GM18870 (cell line): ENCODE data around the gene IL23R.

Source experiments
- ATAC-seq: cut with Tn5 transposase; IDR thresholded peaks from one replicate; pipeline ENCODE4 v1.9.1; 2021; ENCODE audit warnings: moderate library complexity; ENCODE audit not compliant: unreplicated experiment

IL23R gene

DNA sequence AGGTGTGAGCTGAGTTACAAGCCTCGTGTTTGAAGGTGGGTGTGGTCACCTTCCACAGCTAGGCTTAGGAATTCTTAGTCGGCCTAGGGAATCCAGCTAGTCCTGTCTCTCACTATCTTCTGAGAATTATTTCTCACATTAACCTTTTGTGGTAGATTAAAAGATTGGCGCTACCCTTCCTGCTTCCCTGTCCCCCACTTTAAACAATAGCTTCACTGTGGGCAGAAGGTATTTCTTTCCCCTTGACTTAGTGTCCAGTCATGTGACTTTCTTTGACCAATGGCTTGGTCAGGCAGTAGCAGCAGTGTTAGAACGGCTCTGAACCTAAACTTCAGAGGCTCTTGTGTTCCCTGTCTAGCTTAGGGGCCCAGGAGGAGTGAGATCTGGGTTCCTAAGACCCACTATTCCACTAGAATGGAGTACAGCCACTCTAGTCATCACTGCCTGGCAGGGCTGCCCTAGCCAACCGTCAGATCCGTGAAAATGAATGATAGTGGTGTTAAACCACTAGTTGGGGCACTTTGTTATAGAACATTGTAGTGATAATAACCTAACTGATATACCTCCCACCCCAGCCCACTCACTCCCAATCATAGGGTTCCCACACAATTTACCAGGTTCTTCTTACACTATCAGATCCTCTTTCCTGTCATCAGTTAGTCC, 17.6 kb upstream of the IL23R start:
- peak; percentile 19 for ATAC-seq

DNA sequence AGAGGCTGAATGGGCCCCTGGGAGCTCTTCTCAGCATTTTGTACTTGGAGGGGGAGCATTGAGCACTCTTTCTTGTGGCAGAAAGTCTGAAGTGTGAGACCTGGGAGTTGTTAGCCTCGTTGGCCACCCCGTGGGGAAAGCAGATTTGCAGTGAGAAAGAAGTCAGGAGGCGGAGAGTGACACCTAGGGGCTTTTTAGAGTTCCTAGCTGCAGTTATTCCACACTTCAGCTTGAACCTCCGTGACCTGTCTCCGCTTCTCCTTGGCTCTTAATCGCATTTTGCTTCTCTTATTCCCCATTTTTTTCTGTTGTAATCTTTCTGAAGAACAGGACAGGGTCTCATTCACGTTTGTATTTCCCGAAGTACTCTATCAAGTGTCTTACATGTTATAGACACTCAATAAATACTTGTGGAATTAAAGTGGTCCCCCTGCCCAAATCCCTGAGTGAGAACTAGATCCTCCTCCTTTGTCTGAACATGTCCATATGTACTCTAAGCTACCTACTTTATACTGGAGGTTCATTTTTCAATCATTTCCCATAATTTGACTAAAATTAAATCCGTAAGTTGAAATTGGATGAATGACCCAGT, 17.0 kb upstream of the IL23R start:
- peak; percentile 85 for ATAC-seq

DNA sequence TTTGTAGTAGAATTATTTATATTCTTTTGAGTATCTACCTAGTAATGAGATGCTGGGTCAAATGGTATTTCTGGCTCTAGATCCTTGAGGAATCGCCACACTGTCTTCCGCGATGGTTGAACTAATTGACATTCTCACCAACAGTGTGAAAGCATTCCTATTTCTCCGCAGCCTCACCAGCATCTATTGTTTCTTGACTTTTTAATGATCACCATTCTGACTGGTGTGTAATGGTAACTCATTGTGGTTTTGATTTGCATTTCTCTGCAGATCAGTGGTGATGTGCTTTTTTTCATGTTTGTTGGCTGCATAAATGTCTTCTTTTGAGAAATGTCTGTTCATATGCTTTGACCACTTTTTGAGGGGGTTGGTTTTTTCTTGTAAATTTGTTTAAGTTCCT, 15.3 kb upstream of the IL23R start:
- no peak for ATAC-seq

DNA sequence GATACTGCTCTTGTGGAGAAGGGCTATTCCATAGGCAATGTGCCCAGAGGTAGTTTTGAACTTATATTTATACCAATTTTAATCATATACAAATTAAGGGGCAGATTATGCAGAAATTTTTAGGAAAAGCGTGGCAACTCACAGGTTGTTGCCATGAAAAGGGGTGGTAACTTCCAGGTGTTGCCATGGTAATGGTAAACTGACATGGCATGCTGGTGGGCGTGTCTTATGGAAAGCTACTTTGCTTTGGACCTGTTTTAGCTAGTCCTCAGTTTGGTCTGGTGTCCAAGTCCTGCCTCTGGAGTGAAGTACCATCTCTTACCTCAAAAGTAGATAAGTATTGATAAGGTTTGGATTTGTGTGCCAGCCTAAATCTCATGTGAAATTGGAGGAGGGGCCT, 7.9 kb upstream of the IL23R start:
- no peak for ATAC-seq

DNA sequence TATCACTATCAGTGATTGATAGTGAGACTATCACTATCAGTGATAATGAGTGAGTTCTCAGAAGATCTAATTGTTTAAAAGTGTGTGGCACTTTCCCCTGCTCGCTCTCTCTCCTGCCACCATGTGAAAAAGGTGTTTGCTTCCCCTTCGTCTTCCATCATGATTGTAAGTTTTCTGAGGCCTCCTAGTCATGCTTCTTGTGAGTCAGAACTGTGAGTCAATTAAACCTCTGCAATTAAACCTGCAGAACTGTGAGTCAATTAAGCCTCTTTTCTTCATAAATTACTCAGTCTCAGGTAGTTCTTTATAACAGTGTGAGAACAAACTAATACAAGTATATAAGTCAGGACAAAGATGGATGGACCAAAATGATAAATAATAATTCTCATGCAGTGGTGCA, 7.0 kb upstream of the IL23R start:
- ATAC-seq, result no peak

DNA sequence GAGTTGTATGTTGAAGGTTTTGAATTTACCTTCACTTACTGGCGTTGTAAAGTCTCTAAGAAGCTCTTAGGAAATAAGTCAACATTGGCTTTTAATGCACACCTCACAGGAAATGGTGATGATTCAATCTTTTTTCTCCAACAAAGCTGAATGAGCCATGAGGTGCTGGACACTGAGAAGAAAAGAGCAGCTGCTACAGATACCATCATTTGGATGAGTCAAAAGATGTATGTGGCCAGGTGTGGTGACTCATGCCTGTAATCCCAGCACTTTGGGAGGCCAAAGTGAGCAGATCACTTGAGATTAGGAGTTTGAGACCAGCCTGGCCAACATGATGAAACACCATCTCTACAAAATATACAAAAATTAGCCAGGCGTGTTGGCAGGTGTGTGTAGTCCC, 3.3 kb upstream of the IL23R start:
- peak; percentile 54 for ATAC-seq

DNA sequence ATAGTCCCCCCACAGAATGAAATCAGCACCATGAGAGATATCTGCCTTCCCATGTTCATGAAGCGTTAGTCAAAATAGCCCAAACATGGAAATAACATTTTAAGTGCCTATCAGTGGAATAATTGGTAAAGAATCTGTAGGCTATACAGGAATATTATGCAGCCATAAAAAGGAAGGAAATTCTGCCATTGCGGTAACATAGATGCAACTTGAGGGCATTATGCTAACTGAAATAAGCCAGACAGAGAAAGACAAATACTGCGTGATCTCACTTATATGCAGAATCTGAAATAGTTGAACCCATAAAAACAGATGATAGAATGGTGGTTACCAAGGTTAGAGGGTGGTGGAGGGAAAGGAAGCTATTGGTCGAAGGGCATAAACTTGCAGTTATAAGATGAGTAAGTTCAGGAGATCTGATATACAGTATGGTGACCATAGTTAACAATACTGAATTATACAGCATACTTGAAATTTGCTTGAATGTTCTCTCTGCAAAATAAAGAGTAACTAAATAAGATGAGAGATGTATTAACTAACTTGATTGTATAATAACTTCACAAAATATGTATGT, 699 bp upstream of the IL23R start:
- ATAC-seq, result no peak

DNA sequence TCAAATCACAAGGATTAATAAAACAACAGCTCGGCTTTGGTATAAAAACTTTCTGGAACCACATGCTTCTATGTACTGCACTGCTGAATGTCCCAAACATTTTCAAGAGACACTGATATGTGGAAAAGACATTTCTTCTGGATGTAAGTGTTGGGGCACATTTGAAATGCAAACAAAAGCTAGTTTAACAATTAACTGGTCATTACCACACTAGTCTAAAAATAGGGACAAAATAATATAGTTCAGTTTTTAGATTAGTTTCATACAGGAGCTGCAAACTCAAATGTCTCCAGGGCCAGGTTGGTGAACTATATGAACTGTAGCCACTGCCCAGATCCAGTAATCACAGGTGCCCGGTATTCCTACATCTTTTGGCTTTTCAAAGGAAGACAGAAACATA, 3.2 kb downstream of the IL23R start:
- no peak for ATAC-seq

DNA sequence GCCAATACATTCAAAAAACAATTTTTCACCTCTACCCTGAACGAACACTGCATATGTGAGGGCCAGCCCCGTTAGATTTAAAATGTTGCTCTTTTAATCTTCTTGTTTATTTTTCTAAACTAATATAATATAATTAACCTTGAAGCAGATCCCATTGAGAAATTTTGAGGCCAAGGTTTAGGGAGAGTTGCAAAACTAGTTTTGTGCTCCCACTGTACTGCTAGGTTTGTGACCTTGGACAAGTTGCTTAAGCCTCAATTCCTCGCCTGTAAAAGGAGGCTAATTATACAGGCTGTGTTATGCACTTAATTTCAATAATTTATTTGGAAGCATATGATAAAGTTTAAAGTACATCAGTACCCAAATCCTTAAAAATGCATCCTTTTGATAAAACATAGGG, 3.7 kb downstream of the IL23R start:
- no peak for ATAC-seq

DNA sequence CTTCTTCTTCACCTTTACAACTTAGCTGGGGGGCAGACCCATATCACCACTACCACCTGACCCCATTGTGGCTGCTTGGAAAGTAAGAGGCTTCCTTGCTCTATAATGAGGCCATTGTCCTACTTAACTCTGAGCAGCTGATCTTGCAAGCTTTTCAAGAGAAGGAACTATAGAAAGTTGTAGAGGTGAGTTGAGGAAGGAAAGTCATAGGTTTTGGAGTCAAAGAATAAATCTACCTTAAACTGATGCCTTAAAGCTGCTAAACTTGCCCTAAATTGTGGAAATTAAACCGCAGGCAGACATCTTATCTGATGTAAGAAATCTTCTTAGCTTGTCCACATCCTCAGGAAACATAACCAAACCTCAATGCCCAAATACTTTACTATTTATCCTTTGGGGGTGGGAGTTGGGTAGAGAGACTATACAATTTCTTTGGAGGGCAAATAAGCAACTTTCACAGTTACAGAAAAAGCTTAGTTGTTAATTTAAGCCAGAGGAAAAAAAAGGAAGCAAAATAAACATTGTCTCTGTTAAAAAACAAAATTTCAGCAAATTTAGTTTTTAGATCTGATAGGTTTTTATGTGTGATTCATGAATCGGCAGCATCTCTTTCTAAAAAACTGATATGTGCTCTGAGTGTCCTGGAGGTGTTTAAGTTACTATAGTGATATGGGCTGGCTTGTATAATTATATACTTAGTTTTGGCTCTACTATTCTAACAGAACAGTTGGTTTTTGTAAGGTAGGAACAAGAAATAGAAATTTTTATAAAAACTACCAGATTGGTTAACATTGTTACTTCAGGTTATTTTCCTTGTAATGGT, 4.7 kb downstream of the IL23R start:
- ATAC-seq, result no peak

DNA sequence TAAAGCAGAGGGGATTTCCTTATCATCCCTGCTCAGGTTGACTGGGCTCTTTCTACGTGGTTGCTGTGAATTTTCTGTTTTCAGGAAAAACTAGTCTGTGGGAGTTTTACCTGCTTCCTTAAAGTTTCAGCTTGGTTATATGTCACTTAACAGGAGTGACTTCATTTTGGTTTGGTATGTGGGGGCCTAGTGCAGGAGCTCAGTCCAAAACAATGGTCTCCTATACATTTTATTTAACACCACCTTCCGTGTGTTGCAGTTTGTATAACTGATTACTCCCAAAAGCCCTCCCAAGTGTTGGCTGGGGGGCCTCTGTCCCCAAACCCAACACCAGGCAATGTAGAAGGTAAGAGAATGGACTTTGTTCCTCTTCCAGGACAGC, 5.3 kb downstream of the IL23R start:
- no peak for ATAC-seq

DNA sequence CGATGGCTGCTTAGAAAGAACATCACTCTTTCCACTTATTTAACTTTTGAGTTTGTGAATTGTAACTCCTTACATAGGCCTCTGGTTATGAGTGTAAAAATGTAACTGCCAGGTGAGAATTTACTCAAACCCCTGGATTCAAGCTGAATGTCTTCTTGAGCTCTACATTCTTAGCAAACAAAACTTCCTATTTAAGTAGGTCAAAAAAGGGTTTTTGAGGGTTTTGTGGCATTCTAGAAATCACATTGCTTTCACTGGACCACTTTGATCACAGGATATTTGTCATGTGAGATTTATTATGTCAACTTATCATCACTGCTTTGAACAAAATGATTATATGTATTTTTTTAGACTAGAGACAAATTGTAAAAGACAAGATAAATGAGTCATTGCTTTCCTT, 5.7 kb downstream of the IL23R start:
- ATAC-seq, result no peak

DNA sequence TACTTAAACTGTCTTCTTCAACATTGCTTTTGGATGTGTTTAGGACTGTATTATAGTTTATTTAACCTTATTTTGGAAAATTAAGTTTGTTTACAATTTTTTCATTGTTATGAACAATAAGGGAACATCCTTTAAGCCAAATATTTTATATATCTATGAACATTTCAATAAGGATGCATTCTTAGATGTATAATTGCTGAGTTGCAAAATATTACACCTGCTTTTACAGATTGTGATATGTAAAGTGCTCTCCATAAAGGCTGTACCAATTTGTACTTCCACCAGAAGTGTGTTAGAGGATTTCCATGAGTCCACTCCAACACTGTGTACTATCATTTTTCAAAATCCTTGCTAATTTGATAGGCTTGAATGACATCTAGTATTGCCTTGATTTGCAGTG, 7.7 kb downstream of the IL23R start:
- ATAC-seq, result no peak

DNA sequence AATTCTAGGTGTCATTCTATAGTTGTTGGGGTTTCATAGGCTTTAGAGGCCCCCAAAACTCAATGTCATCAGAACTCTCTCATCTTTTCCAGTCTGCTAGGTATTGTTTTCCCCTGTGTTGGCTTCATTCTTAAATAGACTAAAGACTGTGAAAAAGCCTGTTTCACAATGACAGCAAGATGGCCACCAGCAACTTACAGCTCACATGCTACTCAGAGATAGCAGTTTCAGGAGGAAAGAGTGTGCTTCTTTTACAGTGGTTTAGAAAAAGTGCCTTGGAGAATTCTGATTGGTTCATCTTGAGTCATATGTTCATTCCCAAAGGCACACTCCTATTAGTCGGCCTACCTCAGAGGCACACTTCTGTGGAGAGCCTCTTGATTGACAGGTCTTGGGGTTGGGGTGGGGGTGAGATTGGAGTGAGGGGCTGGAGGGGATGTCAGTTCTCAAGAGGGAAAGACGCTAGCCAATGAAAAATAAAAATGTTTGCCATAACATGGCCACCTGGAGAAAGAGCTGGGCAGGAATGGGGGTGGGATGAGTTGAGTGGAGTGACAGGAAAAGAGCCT, 8.5 kb downstream of the IL23R start:
- no peak for ATAC-seq

DNA sequence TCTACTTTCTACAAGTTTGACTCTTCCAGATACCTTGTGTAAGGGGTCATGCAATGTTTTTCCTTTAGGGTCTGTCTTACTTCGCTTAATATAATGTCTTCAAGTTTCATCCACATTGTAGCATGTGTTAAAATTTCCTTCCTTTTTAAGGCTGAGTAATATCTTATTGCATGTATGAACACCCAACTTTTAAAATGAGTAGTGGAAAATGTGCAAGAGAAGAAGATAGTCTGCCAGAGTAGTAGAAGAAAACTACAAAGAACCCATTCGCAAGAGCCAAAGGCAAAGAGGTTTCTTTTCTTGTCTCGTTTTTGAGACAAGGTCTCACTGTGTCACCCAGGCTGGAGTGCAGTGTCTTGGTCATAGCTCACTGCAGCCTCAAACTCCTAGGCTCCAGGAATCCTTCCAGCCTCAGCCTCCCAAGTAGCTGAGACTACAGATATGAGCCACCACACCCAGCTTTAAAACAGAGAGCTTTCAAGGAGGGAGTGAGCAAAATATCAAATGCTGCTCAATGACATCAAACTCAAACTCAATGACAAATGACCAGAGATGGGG, 9.4 kb downstream of the IL23R start:
- no peak for ATAC-seq

DNA sequence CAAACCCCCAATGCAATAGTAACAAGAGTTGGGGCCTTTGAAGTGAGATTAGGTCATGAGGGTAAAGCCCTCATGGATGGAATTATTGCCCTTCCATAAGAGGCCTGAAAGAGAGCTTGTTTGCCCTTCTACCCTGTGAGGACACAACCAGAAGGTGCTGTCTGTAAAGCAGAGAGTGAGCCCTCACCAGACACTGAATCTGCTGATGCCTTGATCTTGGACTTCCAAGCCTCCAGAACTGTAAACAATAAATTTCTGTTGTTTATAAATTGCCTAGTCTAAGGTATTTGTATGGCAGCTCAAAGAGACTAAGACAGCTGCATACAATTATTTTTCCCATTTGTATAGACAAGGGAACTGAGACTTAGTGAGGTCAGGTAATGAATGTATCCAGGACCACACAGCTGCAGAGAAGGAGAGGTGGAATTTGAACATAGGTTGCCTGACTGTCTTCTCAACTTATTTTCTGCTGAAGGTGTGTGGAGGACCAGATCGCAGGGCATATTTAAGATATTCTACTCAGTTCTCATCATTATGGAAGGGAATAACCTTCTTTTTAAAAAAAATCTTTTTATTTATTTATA, 18.7 kb downstream of the IL23R start:
- ATAC-seq, result no peak

DNA sequence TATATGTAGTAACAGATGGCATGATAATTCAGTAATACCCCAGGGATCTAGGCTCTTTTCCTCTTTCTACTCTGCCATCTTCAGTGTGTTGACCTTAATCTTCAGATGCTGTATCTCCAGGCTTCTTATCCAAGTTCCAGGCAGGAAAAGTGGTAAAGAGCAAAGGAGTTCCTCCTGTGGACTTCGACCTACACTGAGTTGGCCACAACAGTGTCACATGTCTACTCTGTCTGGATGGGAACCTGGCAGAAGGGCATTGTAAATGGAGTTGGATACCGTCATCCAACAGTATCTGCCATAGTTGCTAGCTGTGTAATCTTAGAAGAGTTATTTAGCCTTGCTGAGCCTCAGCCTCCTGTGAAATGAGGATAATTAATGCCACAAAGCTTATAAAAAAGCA, 21.9 kb downstream of the IL23R start:
- ATAC-seq, result no peak

DNA sequence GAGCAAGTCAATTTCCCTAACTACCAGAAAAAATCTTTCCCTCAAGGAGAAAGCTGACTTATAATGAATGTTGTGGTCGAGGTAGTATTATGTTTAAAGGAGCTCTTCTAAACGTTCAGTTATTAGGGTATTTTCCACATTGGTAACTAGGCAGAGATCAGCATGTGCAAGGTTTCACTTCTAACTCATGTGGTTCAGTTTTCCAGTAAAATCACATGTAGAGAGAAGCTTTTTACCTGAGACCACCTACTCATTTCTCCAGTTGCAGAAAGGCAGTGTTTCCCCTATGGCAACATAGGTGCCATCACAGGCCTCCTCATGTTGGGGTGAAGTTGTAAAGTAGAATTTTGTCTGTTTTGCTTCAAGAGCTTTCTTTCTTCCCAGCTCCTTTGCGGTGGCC, 23.7 kb downstream of the IL23R start:
- no peak for ATAC-seq

DNA sequence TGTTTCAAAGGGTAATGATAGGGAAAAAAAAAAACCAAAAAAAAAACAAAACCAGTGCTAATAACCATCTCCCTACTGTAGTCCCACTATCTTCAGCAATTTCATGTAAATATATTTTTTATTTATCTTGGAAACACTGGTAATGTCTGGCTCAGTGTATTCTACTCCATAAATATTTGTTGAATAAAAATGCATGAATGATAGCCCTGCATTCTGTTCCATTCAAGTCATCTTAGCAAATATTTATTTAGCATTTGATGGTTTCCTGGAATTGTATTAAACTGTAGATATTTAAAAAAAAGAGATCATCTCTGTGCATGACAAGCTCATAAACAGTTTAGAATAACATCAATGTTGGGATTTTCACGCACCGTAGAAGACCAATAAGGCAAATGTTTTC, 24.2 kb downstream of the IL23R start:
- no peak for ATAC-seq

DNA sequence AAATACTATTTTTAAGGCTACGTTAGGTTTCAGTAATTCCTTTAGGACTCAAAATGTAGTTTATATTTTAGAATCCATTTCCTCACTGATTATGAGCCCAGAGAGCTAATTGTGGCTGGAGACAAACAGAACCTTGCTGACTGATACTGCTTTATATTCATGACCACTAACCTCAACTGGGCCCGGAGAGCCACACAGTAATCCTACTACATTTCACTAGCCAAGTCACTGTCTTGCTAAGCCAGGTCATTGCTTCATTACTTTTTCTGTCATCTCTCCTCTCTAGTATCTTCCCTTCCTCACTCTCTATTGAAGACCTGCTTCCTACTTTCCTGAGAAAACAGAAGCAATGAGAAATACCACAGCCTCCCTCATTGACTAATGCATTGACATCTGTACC, 24.7 kb downstream of the IL23R start:
- no peak for ATAC-seq
